Astrocyte of the spinal cord (primary cell): ENCODE data around the gene SYTL2.

ENCODE experiments used
- DNase-seq: peaks from one replicate; pipeline ENCODE4 v3.0.0; 2011; ENCODE audit warnings: low read depth, low spot score
- H3K4me3 ChIP-seq: 2 replicates; pipeline ENCODE4 v1.5.1; 2011; ENCODE audit warnings: low read depth, mild to moderate bottlenecking, low read length, moderate library complexity
- in situ Hi-C: cut with HindIII; loops from 2 replicates; pipeline ENCODE4 v1.10.0; 2017; ENCODE audit warnings: low sequenced_read_pairs
- TF ChIP-seq, protein P1 (sequence below): IDR thresholded peaks from 2 replicates; pipeline ENCODE4 v1.5.1; 2012; ENCODE audit warnings: low read depth, mild to moderate bottlenecking, low read length, inconsistent platforms

Gene SYTL2

DNA sequence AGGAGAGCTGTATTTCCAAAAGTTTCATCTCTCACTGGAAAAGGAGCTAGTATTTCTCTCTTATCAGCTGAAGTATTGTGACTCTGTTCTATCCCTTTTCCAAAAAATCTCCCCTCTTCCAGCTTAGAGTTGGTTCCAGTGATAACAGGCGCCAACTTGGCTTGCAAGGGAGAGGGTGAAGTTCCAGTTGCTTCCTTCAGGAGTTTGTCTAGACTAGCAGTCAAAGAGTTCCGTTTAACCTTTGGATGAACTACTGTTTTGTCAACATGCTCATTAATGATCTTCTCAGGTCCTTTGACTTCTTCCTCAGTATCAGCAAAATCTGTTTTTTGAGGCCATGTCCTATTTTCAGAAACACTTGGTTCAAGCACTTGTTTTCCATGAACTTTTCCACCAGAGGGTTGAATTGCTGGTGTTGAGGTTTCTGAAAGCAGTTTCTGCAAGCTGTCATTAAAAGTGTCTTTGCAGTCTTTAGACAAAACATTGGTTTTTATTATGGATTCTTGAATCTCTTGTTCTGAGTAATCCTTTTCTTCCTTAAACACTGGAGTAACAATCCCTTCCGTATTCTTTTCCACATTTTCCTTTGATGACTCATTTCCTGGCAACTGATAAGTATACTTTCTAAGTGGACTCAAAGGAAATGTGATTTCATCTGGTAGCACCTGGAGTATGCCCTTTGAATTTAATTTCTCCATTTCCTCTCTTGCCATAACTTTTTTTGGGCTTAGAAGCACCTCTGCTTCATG lies 85.3 kb downstream of the SYTL2 start:
- DNase-seq, result peak; percentile 91
- in situ Hi-C loops, result no loop called here
- TF ChIP-seq, protein P1, sequence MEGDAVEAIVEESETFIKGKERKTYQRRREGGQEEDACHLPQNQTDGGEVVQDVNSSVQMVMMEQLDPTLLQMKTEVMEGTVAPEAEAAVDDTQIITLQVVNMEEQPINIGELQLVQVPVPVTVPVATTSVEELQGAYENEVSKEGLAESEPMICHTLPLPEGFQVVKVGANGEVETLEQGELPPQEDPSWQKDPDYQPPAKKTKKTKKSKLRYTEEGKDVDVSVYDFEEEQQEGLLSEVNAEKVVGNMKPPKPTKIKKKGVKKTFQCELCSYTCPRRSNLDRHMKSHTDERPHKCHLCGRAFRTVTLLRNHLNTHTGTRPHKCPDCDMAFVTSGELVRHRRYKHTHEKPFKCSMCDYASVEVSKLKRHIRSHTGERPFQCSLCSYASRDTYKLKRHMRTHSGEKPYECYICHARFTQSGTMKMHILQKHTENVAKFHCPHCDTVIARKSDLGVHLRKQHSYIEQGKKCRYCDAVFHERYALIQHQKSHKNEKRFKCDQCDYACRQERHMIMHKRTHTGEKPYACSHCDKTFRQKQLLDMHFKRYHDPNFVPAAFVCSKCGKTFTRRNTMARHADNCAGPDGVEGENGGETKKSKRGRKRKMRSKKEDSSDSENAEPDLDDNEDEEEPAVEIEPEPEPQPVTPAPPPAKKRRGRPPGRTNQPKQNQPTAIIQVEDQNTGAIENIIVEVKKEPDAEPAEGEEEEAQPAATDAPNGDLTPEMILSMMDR, result no peak
- no peak overlapping the region for H3K4me3 ChIP-seq

GRCh38 chr11:85724748-85725465 lies 86.0 kb downstream of the SYTL2 start:
- TF ChIP-seq, protein P1, result no peak
- in situ Hi-C loops, result no loop called here
- DNase-seq, result no peak
- no peak overlapping the region for H3K4me3 ChIP-seq

GRCh38 chr11:85723088-85723487 lies 87.9 kb downstream of the SYTL2 start:
- in situ Hi-C loops, result no loop called here
- DNase-seq, result no peak
- TF ChIP-seq, protein P1, result no peak
- H3K4me3 ChIP-seq, result no peak overlapping the region

GRCh38 chr11:85721191-85721590 lies 89.8 kb downstream of the SYTL2 start:
- no peak for DNase-seq
- TF ChIP-seq, protein P1, result no peak
- no peak overlapping the region for H3K4me3 ChIP-seq
- in situ Hi-C loops, result no loop called here

DNA sequence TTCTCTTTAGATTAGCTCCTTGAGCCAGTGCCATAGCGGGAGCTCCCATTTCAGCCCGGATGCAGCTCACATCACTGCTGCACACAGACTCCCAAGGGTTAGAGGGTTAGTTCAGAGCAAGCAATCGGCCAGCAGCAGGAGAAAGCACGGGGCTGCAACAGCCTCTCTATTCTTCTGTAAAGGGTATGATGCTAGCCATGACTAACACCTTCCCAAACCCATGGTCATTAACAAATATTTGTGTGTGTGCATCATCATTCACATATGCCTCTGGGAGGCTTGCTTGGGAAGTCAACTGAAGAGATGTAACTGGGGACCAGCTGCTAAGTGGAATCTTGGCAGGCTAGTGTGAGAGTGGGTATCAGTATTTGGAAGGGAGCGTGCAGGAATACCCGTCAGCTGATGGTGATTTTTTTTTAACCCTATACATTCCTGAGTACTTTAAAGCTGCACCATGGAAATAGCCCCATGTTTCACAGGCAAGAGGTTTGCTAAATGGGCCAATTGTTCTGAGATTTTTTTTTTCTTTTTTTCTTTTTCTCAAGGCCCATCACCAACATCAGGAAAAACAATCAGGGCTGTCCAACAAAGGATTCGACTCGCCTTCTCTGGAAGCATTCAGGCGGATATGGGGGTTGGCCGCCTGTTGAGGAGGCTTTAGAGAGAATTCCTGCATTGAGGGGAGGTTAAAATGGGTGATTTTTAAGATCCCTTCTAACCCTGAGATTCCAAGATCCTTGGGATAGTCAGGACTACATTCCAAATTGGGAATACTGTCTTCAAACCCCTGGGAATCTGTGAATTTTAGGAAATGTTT lies 91.7 kb downstream of the SYTL2 start:
- in situ Hi-C loops, result no loop called here
- TF ChIP-seq, protein P1, result no peak
- peak; percentile 98 for DNase-seq
- H3K4me3 ChIP-seq, result peak overlapping the region; percentile 43

DNA sequence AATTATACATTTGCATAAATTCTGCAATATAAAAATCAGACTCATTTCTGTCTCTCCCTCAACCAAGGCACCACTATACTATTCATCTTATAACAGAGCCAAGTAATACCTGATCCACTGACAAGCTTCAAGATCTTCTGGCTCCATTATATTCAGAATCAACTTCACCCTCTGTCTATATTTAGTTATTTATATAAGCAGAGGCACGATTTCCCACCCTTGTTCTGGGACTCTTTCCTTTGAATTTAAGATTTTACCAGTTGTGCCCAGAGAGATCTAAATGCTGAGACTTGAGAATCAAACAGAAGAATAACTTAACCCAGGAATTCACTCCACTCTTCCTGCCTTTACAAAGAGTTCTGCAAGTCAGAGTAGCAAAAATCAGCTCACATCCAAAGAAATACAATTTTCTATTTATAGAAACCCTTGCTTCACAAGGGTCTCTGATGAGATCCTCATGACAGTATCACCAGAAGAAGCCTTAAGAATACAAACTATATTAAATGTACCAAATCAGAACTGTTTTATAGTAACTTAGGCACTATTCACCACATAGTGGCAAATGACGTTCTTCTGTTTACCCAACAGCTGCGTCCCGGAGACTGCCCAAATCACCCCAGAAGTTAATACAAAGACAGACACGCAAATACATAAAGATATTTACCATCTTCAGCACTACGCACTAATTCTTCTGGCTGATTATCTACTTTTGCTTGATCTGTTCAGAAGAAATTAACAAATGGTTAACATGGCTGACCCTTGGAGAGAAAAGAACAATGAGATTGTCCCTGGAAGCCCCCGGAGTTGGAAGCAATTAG lies 92.6 kb downstream of the SYTL2 start:
- DNase-seq, result peak; percentile 35
- in situ Hi-C loops, result no loop called here
- TF ChIP-seq, protein P1, result no peak
- peak overlapping the region; percentile 43 for H3K4me3 ChIP-seq
